K562 (cell line): Measurements from ENCODE around the gene PYGO2. TPM values are rescaled to one million over a fixed set of nuclear protein-coding genes. Genes with fewer than 3 reads are reported as not detected.
A peak's percentile ranks its signal among the peaks of the same experiment; 100 is the strongest.

Experiments used
- AFF4 ChIP-seq: sonication (generic); formaldehyde crosslinking; IDR thresholded peaks from 2 replicates; pipeline ENCODE4 v1.8.0; 2023; ENCODE audit warnings: mild to moderate bottlenecking, missing genetic modification reagents
- BCLAF1 ChIP-seq, 2 experiments: fragments of 450-650 bp in 1 of 2; IDR thresholded peaks; 2 replicates each; pipeline ENCODE4 v1.6.1; 2011 to 2017; ENCODE audit warnings: low read depth in 2 of 2, antibody characterized with exemption in 1 of 2, borderline replicate concordance in 1 of 2, low read length in 1 of 2, mild to moderate bottlenecking in 1 of 2, mixed read lengths in 1 of 2; ENCODE audit not compliant: control insufficient read depth in 1 of 2
- ESRRA ChIP-seq: fragments of 450-650 bp; IDR thresholded peaks from 2 replicates; pipeline ENCODE4 v1.6.1; 2014; ENCODE audit warnings: low read depth, mild to moderate bottlenecking, moderate library complexity, borderline replicate concordance
- HINFP ChIP-seq: fragments of 450-650 bp; conservative IDR thresholded peaks from 2 replicates; pipeline ENCODE4 v1.6.1; 2016; ENCODE audit warnings: missing genetic modification characterization, low read depth, mild to moderate bottlenecking, control low read depth, missing compliant biosample characterization
- MYC ChIP-seq, 2 experiments: fragments of 250-450 bp in 1 of 2; sonication (Bioruptor Pico) in 1 of 2; IDR thresholded peaks; 2 replicates each; pipeline versions ENCODE4 v1.5.1 to v1.6.1; 2012 to 2021; ENCODE audit warnings: low read depth in 2 of 2, borderline replicate concordance in 1 of 2, improper control_type of control experiment in 1 of 2, low read length in 1 of 2, mild to moderate bottlenecking in 1 of 2, moderate library complexity in 1 of 2
- NR4A1 ChIP-seq, 2 experiments: fragments of 250-450 bp in 1 of 2; fragments of 450-650 bp in 1 of 2; sonication (Bioruptor Pico) in 1 of 2; IDR thresholded peaks; 2 replicates each; pipeline versions ENCODE4 v1.4.0 to v1.6.1; 2016 to 2020; ENCODE audit warnings: mild to moderate bottlenecking in 2 of 2, missing compliant biosample characterization in 1 of 2, missing genetic modification characterization in 1 of 2, moderate library complexity in 1 of 2
- PCBP2 ChIP-seq: fragments of 200-400 bp; formaldehyde crosslinking; IDR thresholded peaks from 2 replicates; pipeline ENCODE4 v1.6.1; 2018; ENCODE audit warnings: low read length, low read depth, mild to moderate bottlenecking, moderate library complexity; ENCODE audit not compliant: poor library complexity, severe bottlenecking
- PHB2 ChIP-seq: fragments of 450-650 bp; IDR thresholded peaks from 2 replicates; pipeline ENCODE4 v1.6.1; 2017; ENCODE audit warnings: low read depth
- YBX1 ChIP-seq: fragments of 450-650 bp; IDR thresholded peaks from 2 replicates; pipeline ENCODE4 v1.7.1; 2016; ENCODE audit warnings: mild to moderate bottlenecking
- ZBTB11 ChIP-seq, 3 experiments: fragments of 200-800 bp in 1 of 3; fragments of 250-450 bp in 1 of 3; fragments of 450-650 bp in 1 of 3; sonication (Bioruptor Pico) in 1 of 3; sonication (Bioruptor generic) in 1 of 3; formaldehyde crosslinking in 1 of 3; IDR thresholded peaks; 2 replicates each; pipeline versions ENCODE4 v1.6.1 to v1.8.0; 2016 to 2022; ENCODE audit warnings: mild to moderate bottlenecking in 2 of 3, missing genetic modification characterization in 2 of 3, missing compliant biosample characterization in 1 of 3, moderate library complexity in 1 of 3
- polyA plus RNA-seq, 8 experiments: library from polyadenylated mRNA; depleted of rRNA in 4 of 8; stranded (reverse) in 5 of 8; unstranded in 3 of 8; fragments of >200 nt; fragmentation: Nextera tagmentation in 2 of 8; fragmentation: Illumina TruSeq in 1 of 8; extraction: Ambion mirVana in 2 of 8; extraction: Trizol in 1 of 8; gene quantifications; 2 replicates each; pipeline versions ENCODE4 v1.2.1 to v1.2.3, GENCODE V29; 2011 to 2014; ENCODE audit warnings: inconsistent platforms in 1 of 8, missing spikeins in 1 of 8
- total RNA-seq, 7 experiments: library from RNA; depleted of rRNA in 6 of 7; stranded (reverse); fragments of >200 nt in 6 of 7; fragmentation: Illumina TruSeq in 2 of 7; extraction: Trizol in 2 of 7; gene quantifications; 2 replicates each; pipeline versions ENCODE4 v1.2.1 to v1.2.3, GENCODE V29; 2011 to 2021; ENCODE audit warnings: low replicate concordance in 1 of 7

The PYGO2 gene
- total and polyA plus RNA-seq, 9 of the 15 experiments (the other 6 are each of a cell fraction or from before 2014, with no cell fraction given) = 8.3 to 36.2 (median 18.2) TPM

GRCh38 chr1:154974808-154975408 is 13.3 kb upstream of the PYGO2 start (continued):
- TF ChIP-seq HINFP = no peak
- no peak for TF ChIP-seq BCLAF1 (IDR thresholded peaks at IDR 0.05; ENCODE audit: borderline replicate concordance in 1 of 2, control insufficient read depth in 1 of 2, low read depth in 2 of 2, low read length in 1 of 2)
- TF ChIP-seq YBX1 = no peak
- TF ChIP-seq MYC (IDR thresholded peaks at IDR 0.05; ENCODE audit: low read depth, low read length) = 0 out of 2 replicates have a peak, but pooled peaks have one; percentile 37
- no peak; the same call in 1 of the 2 replicates for TF ChIP-seq MYC (CRISPR knock-in tag; IDR thresholded peaks at IDR 0.05; ENCODE audit: borderline replicate concordance, low read depth)
- TF ChIP-seq ESRRA = peak; percentile 2; the same call in 1 of the 2 replicates
- TF ChIP-seq PHB2 = no peak
- TF ChIP-seq PCBP2 = no peak
- peak; percentile 70; the same call in 1 of the 2 replicates for TF ChIP-seq AFF4 (CRISPR knock-in tag)
- 0 out of 2 replicates have a peak, but pooled peaks have one; percentile 0 for TF ChIP-seq NR4A1 (CRISPR knock-in tag; IDR thresholded peaks at IDR 0.05)
- TF ChIP-seq NR4A1 (tag; IDR thresholded peaks at IDR 0.05) = no peak
- no peak for TF ChIP-seq ZBTB11 (CRISPR knock-in tag; IDR thresholded peaks at IDR 0.05)
